HepG2 (cell line): ENCODE measurements around the gene ZNF821. TPM values are rescaled to one million over a fixed set of nuclear protein-coding genes. Genes with fewer than 3 reads are reported as not detected.

Experiments used
- ARNT2 ChIP-seq: sonication (generic); formaldehyde crosslinking; IDR thresholded peaks from 2 replicates; pipeline ENCODE4 v1.8.0; 2022; ENCODE audit warnings: mild to moderate bottlenecking, low read depth, missing genetic modification reagents, moderate library complexity
- DPF2 ChIP-seq: sonication (generic); formaldehyde crosslinking; IDR thresholded peaks from 2 replicates; pipeline ENCODE4 v1.4.0; 2020; ENCODE audit warnings: mild to moderate bottlenecking, low read depth, missing genetic modification reagents, borderline replicate concordance
- ESRRA ChIP-seq: sonication (generic); formaldehyde crosslinking; IDR thresholded peaks from 2 replicates; pipeline ENCODE4 v1.5.1; 2020; ENCODE audit warnings: mild to moderate bottlenecking, low read depth, missing genetic modification reagents
- GPN1 ChIP-seq: sonication (generic); formaldehyde crosslinking; IDR thresholded peaks from 2 replicates; pipeline ENCODE4 v1.5.1; 2020; ENCODE audit warnings: missing genetic modification reagents, borderline replicate concordance
- HOXA7 ChIP-seq: sonication (generic); formaldehyde crosslinking; IDR thresholded peaks from 2 replicates; pipeline ENCODE4 v1.8.1; 2022; ENCODE audit warnings: mild to moderate bottlenecking, missing genetic modification reagents, moderate library complexity
- IKZF4 ChIP-seq: sonication (generic); formaldehyde crosslinking; IDR thresholded peaks from 2 replicates; pipeline ENCODE4 v1.5.1; 2020; ENCODE audit warnings: borderline replicate concordance, mild to moderate bottlenecking, low read depth, missing genetic modification reagents; ENCODE audit errors: not compliant biosample characterization
- IRX3 ChIP-seq: sonication (generic); formaldehyde crosslinking; IDR thresholded peaks from 2 replicates; pipeline ENCODE4 v1.8.1; 2023; ENCODE audit warnings: mild to moderate bottlenecking, low read depth, missing genetic modification reagents, borderline replicate concordance
- MBD4 ChIP-seq: IDR thresholded peaks from 2 replicates; pipeline ENCODE4 v1.6.1; 2012; ENCODE audit warnings: low read length, inconsistent platforms, borderline replicate concordance
- MEIS1 ChIP-seq: sonication (generic); formaldehyde crosslinking; IDR thresholded peaks from 2 replicates; pipeline ENCODE4 v1.9.0; 2021; ENCODE audit warnings: mild to moderate bottlenecking, missing genetic modification reagents, moderate library complexity, borderline replicate concordance
- MYC ChIP-seq: sonication (generic); formaldehyde crosslinking; IDR thresholded peaks from 2 replicates; pipeline ENCODE4 v1.9.0; 2021; ENCODE audit warnings: missing genetic modification reagents, borderline replicate concordance
- NR1H2 ChIP-seq: sonication (generic); formaldehyde crosslinking; IDR thresholded peaks from 2 replicates; pipeline ENCODE4 v1.8.1; 2022; ENCODE audit warnings: low read depth, missing genetic modification reagents, borderline replicate concordance
- POLR2G ChIP-seq: fragments of 200-400 bp; formaldehyde crosslinking; IDR thresholded peaks from 2 replicates; pipeline ENCODE4 v1.6.1; 2018; ENCODE audit warnings: mild to moderate bottlenecking, low read depth, low read length, moderate library complexity
- U2AF2 ChIP-seq: fragments of 200-400 bp; formaldehyde crosslinking; IDR thresholded peaks from 2 replicates; pipeline ENCODE4 v1.6.1; 2017; ENCODE audit warnings: low read depth, mild to moderate bottlenecking, low read length
- WIZ ChIP-seq: sonication (generic); formaldehyde crosslinking; IDR thresholded peaks from 2 replicates; pipeline ENCODE4 v1.5.1; 2020; ENCODE audit warnings: mild to moderate bottlenecking, missing genetic modification reagents
- ZBTB3 ChIP-seq: sonication (generic); formaldehyde crosslinking; IDR thresholded peaks from 2 replicates; pipeline ENCODE4 v1.4.0; 2020; ENCODE audit warnings: low read depth, mild to moderate bottlenecking, moderate library complexity, missing genetic modification reagents, borderline replicate concordance
- ZFP1 ChIP-seq: IDR thresholded peaks from 2 replicates; pipeline ENCODE4 v1.6.1; 2016
- ZFP41 ChIP-seq: sonication (generic); formaldehyde crosslinking; IDR thresholded peaks from 2 replicates; pipeline ENCODE4 v1.4.0; 2020; ENCODE audit warnings: mild to moderate bottlenecking, missing genetic modification reagents, borderline replicate concordance
- ZNF552 ChIP-seq: sonication (generic); formaldehyde crosslinking; IDR thresholded peaks from 2 replicates; pipeline ENCODE4 v1.9.0; 2022; ENCODE audit warnings: missing genetic modification reagents, mild to moderate bottlenecking, borderline replicate concordance
- ZNF770 ChIP-seq: sonication (generic); formaldehyde crosslinking; IDR thresholded peaks from 2 replicates; pipeline ENCODE4 v1.5.0; 2020; ENCODE audit warnings: mild to moderate bottlenecking, missing genetic modification reagents
- ZNF878 ChIP-seq: sonication (generic); formaldehyde crosslinking; IDR thresholded peaks from 2 replicates; pipeline ENCODE4 v1.8.1; 2023; ENCODE audit warnings: mild to moderate bottlenecking, missing genetic modification reagents, moderate library complexity
- ZSCAN9 ChIP-seq: IDR thresholded peaks from 2 replicates; pipeline ENCODE4 v1.6.1; 2016; ENCODE audit warnings: borderline replicate concordance
- polyA plus RNA-seq, 8 experiments: library from polyadenylated mRNA; depleted of rRNA in 3 of 8; stranded (reverse) in 7 of 8; unstranded in 1 of 8; fragments of >200 nt; fragmentation: Illumina TruSeq in 4 of 8; extraction: Trizol in 4 of 8; gene quantifications; 2 replicates each; pipeline versions ENCODE4 v1.2.1 to v1.2.3, GENCODE V29; 2011 to 2016; ENCODE audit warnings: low read depth in 4 of 8, missing spikeins in 1 of 8, mixed read lengths in 1 of 8; ENCODE audit not compliant: insufficient read depth in 1 of 8
- total RNA-seq, 5 experiments: library from RNA; depleted of rRNA; stranded (reverse); fragments of >200 nt; fragmentation: Illumina TruSeq; extraction: Trizol; gene quantifications; 2 replicates each; pipeline ENCODE4 v1.2.3, GENCODE V29; 2016; ENCODE audit warnings: low read depth in 1 of 5
- TF ChIP-seq, protein P1 (sequence below): IDR thresholded peaks from 2 replicates; pipeline ENCODE4 v1.6.1; 2016
- TF ChIP-seq, protein P2 (sequence below): sonication (generic); formaldehyde crosslinking; IDR thresholded peaks from 2 replicates; pipeline ENCODE4 v1.5.0; 2020; ENCODE audit warnings: missing genetic modification reagents
- TF ChIP-seq, protein P3 (sequence below): sonication (generic); formaldehyde crosslinking; IDR thresholded peaks from 2 replicates; pipeline ENCODE4 v1.4.0; 2020; ENCODE audit warnings: missing genetic modification reagents, mild to moderate bottlenecking, borderline replicate concordance

The ZNF821 gene
- total and polyA plus RNA-seq, 2 of the 13 experiments (the other 11 are each of a cell fraction or from before 2014, with no cell fraction given): 7.0 to 9.1 TPM

- no peak for TF ChIP-seq ZNF552 (CRISPR knock-in tag)
- TF ChIP-seq, protein P1, sequence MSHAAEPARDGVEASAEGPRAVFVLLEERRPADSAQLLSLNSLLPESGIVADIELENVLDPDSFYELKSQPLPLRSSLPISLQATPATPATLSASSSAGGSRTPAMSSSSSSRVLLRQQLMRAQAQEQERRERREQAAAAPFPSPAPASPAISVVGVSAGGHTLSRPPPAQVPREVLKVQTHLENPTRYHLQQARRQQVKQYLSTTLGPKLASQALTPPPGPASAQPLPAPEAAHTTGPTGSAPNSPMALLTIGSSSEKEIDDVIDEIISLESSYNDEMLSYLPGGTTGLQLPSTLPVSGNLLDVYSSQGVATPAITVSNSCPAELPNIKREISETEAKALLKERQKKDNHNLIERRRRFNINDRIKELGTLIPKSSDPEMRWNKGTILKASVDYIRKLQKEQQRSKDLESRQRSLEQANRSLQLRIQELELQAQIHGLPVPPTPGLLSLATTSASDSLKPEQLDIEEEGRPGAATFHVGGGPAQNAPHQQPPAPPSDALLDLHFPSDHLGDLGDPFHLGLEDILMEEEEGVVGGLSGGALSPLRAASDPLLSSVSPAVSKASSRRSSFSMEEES (CRISPR knock-in tag): no peak
- TF ChIP-seq ESRRA (CRISPR knock-in tag): no peak
- TF ChIP-seq, protein P2, sequence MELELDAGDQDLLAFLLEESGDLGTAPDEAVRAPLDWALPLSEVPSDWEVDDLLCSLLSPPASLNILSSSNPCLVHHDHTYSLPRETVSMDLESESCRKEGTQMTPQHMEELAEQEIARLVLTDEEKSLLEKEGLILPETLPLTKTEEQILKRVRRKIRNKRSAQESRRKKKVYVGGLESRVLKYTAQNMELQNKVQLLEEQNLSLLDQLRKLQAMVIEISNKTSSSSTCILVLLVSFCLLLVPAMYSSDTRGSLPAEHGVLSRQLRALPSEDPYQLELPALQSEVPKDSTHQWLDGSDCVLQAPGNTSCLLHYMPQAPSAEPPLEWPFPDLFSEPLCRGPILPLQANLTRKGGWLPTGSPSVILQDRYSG: 0 out of 2 replicates have a peak, but pooled peaks have one; percentile 45
- TF ChIP-seq DPF2 (CRISPR knock-in tag): no peak
- peak; percentile 78 for TF ChIP-seq MEIS1 (CRISPR knock-in tag)
- TF ChIP-seq ZNF770: peak; percentile 66; the same call in 1 of the 2 replicates
- no peak for TF ChIP-seq ZSCAN9 (CRISPR knock-in tag)
- peak; percentile 40; the same call in 1 of the 2 replicates for TF ChIP-seq WIZ
- TF ChIP-seq ZFP1 (CRISPR knock-in tag): no peak
- TF ChIP-seq IRX3 (CRISPR knock-in tag): no peak
- TF ChIP-seq, protein P3, sequence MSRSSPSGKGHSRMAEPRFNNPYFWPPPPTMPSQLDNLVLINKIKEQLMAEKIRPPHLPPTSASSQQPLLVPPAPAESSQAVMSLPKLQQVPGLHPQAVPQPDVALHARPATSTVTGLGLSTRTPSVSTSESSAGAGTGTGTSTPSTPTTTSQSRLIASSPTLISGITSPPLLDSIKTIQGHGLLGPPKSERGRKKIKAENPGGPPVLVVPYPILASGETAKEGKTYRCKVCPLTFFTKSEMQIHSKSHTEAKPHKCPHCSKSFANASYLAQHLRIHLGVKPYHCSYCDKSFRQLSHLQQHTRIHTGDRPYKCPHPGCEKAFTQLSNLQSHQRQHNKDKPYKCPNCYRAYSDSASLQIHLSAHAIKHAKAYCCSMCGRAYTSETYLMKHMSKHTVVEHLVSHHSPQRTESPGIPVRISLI (CRISPR knock-in tag): no peak
- no peak for TF ChIP-seq ZFP41 (CRISPR knock-in tag)
- TF ChIP-seq POLR2G: peak; percentile 65
- TF ChIP-seq MBD4: no peak
- peak; percentile 23; the same call in 1 of the 2 replicates for TF ChIP-seq ARNT2
- no peak for TF ChIP-seq U2AF2
- TF ChIP-seq GPN1 (CRISPR knock-in tag): no peak
- TF ChIP-seq MYC (CRISPR knock-in tag): peak; percentile 33; the same call in 1 of the 2 replicates
- TF ChIP-seq ZBTB3 (CRISPR knock-in tag): peak; percentile 68; the same call in 1 of the 2 replicates
- 0 out of 2 replicates have a peak, but pooled peaks have one; percentile 41 for TF ChIP-seq ZNF878 (CRISPR knock-in tag)
- peak; percentile 9 for TF ChIP-seq IKZF4 (CRISPR knock-in tag)
- no peak for TF ChIP-seq NR1H2 (CRISPR knock-in tag)
- no peak for TF ChIP-seq HOXA7
Measured at GRCh38 chr16:71883849-71884638, at the start of gene ZNF821 (continued).
